ENCODE results near the gene PDCD1.

- TF ChIP-seq CTCF (IDR thresholded peaks at IDR 0.05; ENCODE audit: insufficient read depth, low read length) (no peak), POLR2AphosphoS5 (IDR thresholded peaks at IDR 0.05; ENCODE audit: low read depth) (no peak), SPI1 (IDR thresholded peaks at IDR 0.05; ENCODE audit: borderline replicate concordance, low read depth) (no peak), GABPA (IDR thresholded peaks at IDR 0.05; ENCODE audit: low read depth) (no peak), REST (IDR thresholded peaks at IDR 0.05; ENCODE audit: insufficient replicate concordance, low read depth) (no peak)
These were observed 14.5 kb upstream of the PDCD1 start for GRCh38 chr2:241873081-241873802.

Data from HL-60 (cell line).